Eye (tissue), 1 donor: ENCODE measurements around the gene IFNA7.
"Not testable (repeated sequence)": the region's sequence is repeated elsewhere in the genome, so short reads cannot be mapped to it uniquely, and the experiment has no call there.

Experiments used
- DNase-seq: peaks from one replicate; pipeline ENCODE4 v3.0.0-alpha.2; 2015

The IFNA7 gene

GRCh38 chr9:21174671-21175070, 27.3 kb downstream of the IFNA7 start:
- DNase-seq, result no peak

- DNase-seq, result no peak
Measured at GRCh38 chr9:21172156-21172555, 29.8 kb downstream of the IFNA7 start.

GRCh38 chr9:21171351-21171750, 30.7 kb downstream of the IFNA7 start:
- DNase-seq, result no peak

DNA sequence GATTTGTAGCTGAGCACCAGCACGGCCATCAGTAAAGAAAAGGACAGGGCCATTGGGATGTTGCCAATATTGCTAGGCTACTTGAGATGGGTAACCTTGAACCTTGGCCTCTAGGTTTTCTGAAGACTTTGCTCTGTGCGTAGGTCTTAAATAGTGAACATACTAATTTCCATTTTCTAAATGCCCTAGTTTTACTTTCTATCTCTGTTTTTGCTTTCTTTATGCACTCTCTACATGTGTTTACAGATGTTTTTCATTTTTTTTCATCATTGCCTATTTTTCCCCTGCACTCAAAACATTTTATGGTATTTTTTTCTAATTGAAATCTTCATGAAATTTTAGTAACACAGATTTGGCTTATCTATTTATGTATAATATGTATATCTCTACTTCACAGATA, 35.4 kb downstream of the IFNA7 start, which contains the start of gene IFNA21:
Gene IFNA21, minus strand, starts transcription at position 101 of the 400 bp plus-strand sequence. Its CDS starts 48 bp downstream, at position 53.
- DNase-seq, result not testable (repeated sequence)

DNA sequence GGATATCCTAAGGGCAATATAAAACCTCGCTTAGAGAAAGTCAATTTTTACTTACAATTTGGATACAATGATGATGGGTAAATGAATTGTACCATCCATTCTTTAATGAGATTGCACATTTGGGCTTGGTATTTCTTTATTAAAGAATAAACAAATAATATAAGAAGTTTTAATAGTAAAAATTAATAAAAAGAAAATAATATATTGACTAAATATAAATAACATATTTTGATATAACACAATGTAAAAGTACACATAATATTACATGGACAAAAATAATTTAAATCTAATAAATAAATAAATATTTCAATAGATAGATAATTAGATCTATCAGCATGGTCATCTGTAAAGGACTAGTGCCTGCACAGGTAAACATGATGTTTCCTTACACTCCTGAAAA, 36.5 kb downstream of the IFNA7 start:
- DNase-seq, result no peak

- no peak for DNase-seq
Measured at GRCh38 chr9:21160178-21160577, 41.8 kb downstream of the IFNA7 start.

GRCh38 chr9:21155501-21155900, 46.5 kb downstream of the IFNA7 start:
- no peak for DNase-seq

GRCh38 chr9:21154018-21154608, 47.9 kb downstream of the IFNA7 start:
- DNase-seq, result peak; percentile 27

DNA sequence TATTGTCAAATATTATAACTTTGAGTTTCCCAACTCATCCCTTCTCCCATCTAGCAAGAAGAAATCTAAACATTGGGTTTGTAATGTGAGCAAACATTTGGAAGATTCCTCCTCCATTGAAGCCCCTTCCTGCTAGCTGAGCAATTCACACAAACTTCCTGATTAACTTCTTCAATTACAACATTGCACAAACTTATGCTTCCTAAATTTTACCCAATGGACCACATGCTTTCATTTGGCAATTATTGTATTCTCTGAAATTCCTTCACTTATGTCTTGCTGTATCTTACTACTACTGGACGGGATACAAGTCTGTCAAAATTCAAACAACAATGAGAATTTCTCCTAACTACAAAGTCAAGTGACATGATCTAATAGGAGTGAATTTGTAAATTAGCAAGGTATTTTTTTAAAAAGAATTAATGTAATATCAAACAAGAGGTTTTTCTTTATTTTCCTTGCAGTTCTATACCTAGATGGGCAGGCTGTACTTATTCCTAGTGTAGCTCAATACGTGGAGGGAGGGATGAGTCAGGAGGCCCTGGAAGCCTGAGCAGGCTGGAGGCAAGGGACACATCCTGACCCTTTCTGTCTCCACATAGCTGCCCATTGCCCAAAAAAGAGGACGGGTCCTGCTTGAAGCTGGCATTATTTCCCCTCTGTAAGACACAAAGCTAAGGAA, 48.5 kb downstream of the IFNA7 start:
- no peak for DNase-seq
